HepG2 (cell line): ENCODE results near the gene SMAD7. TPM values are rescaled to one million over a fixed set of nuclear protein-coding genes. Genes with fewer than 3 reads are reported as not detected.

Experiments used
- ARNT2 ChIP-seq: sonication (generic); formaldehyde crosslinking; IDR thresholded peaks from 2 replicates; pipeline ENCODE4 v1.8.0; 2022; ENCODE audit warnings: mild to moderate bottlenecking, low read depth, missing genetic modification reagents, moderate library complexity
- HMGA1 ChIP-seq: sonication (generic); formaldehyde crosslinking; conservative IDR thresholded peaks from 2 replicates; pipeline ENCODE4 v1.4.0; 2020; ENCODE audit warnings: missing genetic modification reagents
- HNF1A ChIP-seq, 2 experiments: sonication (generic) in 1 of 2; formaldehyde crosslinking in 1 of 2; IDR thresholded peaks; 2 replicates each; pipeline versions ENCODE4 v1.4.0 to v1.6.1; 2016 to 2020; ENCODE audit warnings: borderline replicate concordance in 1 of 2, low read depth in 1 of 2, mild to moderate bottlenecking in 1 of 2, missing genetic modification reagents in 1 of 2
- HOXA7 ChIP-seq: sonication (generic); formaldehyde crosslinking; IDR thresholded peaks from 2 replicates; pipeline ENCODE4 v1.8.1; 2022; ENCODE audit warnings: mild to moderate bottlenecking, missing genetic modification reagents, moderate library complexity
- KDM3A ChIP-seq: IDR thresholded peaks from 2 replicates; pipeline ENCODE4 v1.6.1; 2018; ENCODE audit warnings: low read depth, missing compliant biosample characterization
- NFIC ChIP-seq: IDR thresholded peaks from 2 replicates; pipeline ENCODE4 v1.6.1; 2012; ENCODE audit warnings: mild to moderate bottlenecking, low read length, inconsistent platforms
- NFYB ChIP-seq: sonication (generic); formaldehyde crosslinking; IDR thresholded peaks from 2 replicates; pipeline ENCODE4 v1.4.0; 2020; ENCODE audit warnings: missing genetic modification reagents
- REST ChIP-seq, 2 experiments: IDR thresholded peaks; 2 replicates each; pipeline ENCODE4 v1.6.1; 2011 to 2012; ENCODE audit warnings: low read length in 2 of 2, borderline replicate concordance in 1 of 2, low read depth in 1 of 2, mild to moderate bottlenecking in 1 of 2, moderate library complexity in 1 of 2
- SMAD1 ChIP-seq: sonication (generic); formaldehyde crosslinking; IDR thresholded peaks from 2 replicates; pipeline ENCODE4 v1.4.0; 2020; ENCODE audit warnings: missing genetic modification reagents, low read depth, mild to moderate bottlenecking, borderline replicate concordance
- SNAPC2 ChIP-seq: sonication (generic); formaldehyde crosslinking; IDR thresholded peaks from 2 replicates; pipeline ENCODE4 v1.8.1; 2022; ENCODE audit warnings: mild to moderate bottlenecking, missing genetic modification reagents
- ZBTB7A ChIP-seq: sonication (generic); formaldehyde crosslinking; IDR thresholded peaks from 2 replicates; pipeline ENCODE4 v1.8.0; 2022; ENCODE audit warnings: mild to moderate bottlenecking, missing genetic modification reagents
- ZNF3 ChIP-seq: IDR thresholded peaks from 2 replicates; pipeline ENCODE4 v1.7.0; 2017; ENCODE audit warnings: inconsistent platforms
- ZNF468 ChIP-seq: sonication (generic); formaldehyde crosslinking; IDR thresholded peaks from 2 replicates; pipeline ENCODE4 v1.8.0; 2022; ENCODE audit warnings: mild to moderate bottlenecking, moderate library complexity, missing genetic modification reagents
- ZNF550 ChIP-seq: sonication (generic); formaldehyde crosslinking; IDR thresholded peaks from 2 replicates; pipeline ENCODE4 v1.4.0; 2020; ENCODE audit warnings: mild to moderate bottlenecking, missing genetic modification reagents, borderline replicate concordance
- ZNF580 ChIP-seq: IDR thresholded peaks from 2 replicates; pipeline ENCODE4 v1.6.1; 2016; ENCODE audit warnings: low read depth, borderline replicate concordance
- ZNF678 ChIP-seq: sonication (generic); formaldehyde crosslinking; IDR thresholded peaks from 2 replicates; pipeline ENCODE4 v1.4.0; 2020; ENCODE audit warnings: mild to moderate bottlenecking, missing genetic modification reagents
- ZNF747 ChIP-seq: sonication (generic); formaldehyde crosslinking; IDR thresholded peaks from 2 replicates; pipeline ENCODE4 v1.8.1; 2023; ENCODE audit warnings: missing genetic modification reagents, mild to moderate bottlenecking, borderline replicate concordance
- ZNF878 ChIP-seq: sonication (generic); formaldehyde crosslinking; IDR thresholded peaks from 2 replicates; pipeline ENCODE4 v1.8.1; 2023; ENCODE audit warnings: mild to moderate bottlenecking, missing genetic modification reagents, moderate library complexity
- ZNF891 ChIP-seq: sonication (generic); formaldehyde crosslinking; IDR thresholded peaks from 2 replicates; pipeline ENCODE4 v1.5.0; 2020; ENCODE audit warnings: mild to moderate bottlenecking, missing genetic modification reagents
- polyA plus RNA-seq, 8 experiments: library from polyadenylated mRNA; depleted of rRNA in 3 of 8; stranded (reverse) in 7 of 8; unstranded in 1 of 8; fragments of >200 nt; fragmentation: Illumina TruSeq in 4 of 8; extraction: Trizol in 4 of 8; gene quantifications; 2 replicates each; pipeline versions ENCODE4 v1.2.1 to v1.2.3, GENCODE V29; 2011 to 2016; ENCODE audit warnings: low read depth in 4 of 8, missing spikeins in 1 of 8, mixed read lengths in 1 of 8; ENCODE audit not compliant: insufficient read depth in 1 of 8
- total RNA-seq, 5 experiments: library from RNA; depleted of rRNA; stranded (reverse); fragments of >200 nt; fragmentation: Illumina TruSeq; extraction: Trizol; gene quantifications; 2 replicates each; pipeline ENCODE4 v1.2.3, GENCODE V29; 2016; ENCODE audit warnings: low read depth in 1 of 5

SMAD7 gene
- total and polyA plus RNA-seq, 2 of the 13 experiments (the other 11 are each of a cell fraction or from before 2014, with no cell fraction given) = 17.4 to 24.7 TPM

- TF ChIP-seq REST (IDR thresholded peaks at IDR 0.05; ENCODE audit: borderline replicate concordance in 1 of 2, low read depth in 1 of 2, low read length in 2 of 2) (peak in 1 of 2 experiments; percentile 51; a peak in 1 of 4 replicates), ZNF878 (CRISPR knock-in tag) (no peak), ZNF580 (CRISPR knock-in tag) (no peak), ZNF891 (CRISPR knock-in tag) (peak; percentile 21; the same call in 1 of the 2 replicates), ZNF468 (no peak), ZNF3 (CRISPR knock-in tag) (no peak), HOXA7 (CRISPR knock-in tag) (no peak), ZNF550 (CRISPR knock-in tag) (no peak), ZBTB7A (CRISPR knock-in tag) (peak; percentile 50; the same call in 1 of the 2 replicates), SNAPC2 (CRISPR knock-in tag) (no peak), SMAD1 (CRISPR knock-in tag) (no peak), KDM3A (CRISPR knock-in tag) (0 out of 2 replicates have a peak, but pooled peaks have one; percentile 31), ZNF747 (CRISPR knock-in tag) (no peak; the same call in 1 of the 2 replicates), NFIC (peak; percentile 46; the same call in 1 of the 2 replicates), ZNF678 (CRISPR knock-in tag) (no peak), ARNT2 (CRISPR knock-in tag) (no peak), HNF1A (IDR thresholded peaks at IDR 0.05; ENCODE audit: low read depth) (peak; percentile 47; the same call in 1 of the 2 replicates), HNF1A (CRISPR knock-in tag; IDR thresholded peaks at IDR 0.05; ENCODE audit: borderline replicate concordance) (peak; percentile 83; the same call in 1 of the 2 replicates), NFYB (CRISPR knock-in tag) (peak; percentile 51), HMGA1 (CRISPR knock-in tag) (no peak)
Measured at GRCh38 chr18:48893608-48894600, 56.9 kb downstream of the SMAD7 start (continued).
